Raji (cell line): ENCODE results near the gene EZR.
A peak's percentile ranks its signal among the peaks of the same experiment; 100 is the strongest.

Experiments
- POLR2A ChIP-seq: IDR thresholded peaks from 2 replicates; pipeline ENCODE4 v1.6.1; 2011; ENCODE audit warnings: low read depth, low read length, control low read depth; ENCODE audit not compliant: insufficient read depth

EZR gene

GRCh38 chr6:158831571-158831970 lies 12.4 kb upstream of the EZR start:
- no peak for TF ChIP-seq POLR2A

GRCh38 chr6:158830736-158831135 lies 11.6 kb upstream of the EZR start:
- no peak for TF ChIP-seq POLR2A

GRCh38 chr6:158828807-158829206 lies 9.6 kb upstream of the EZR start:
- no peak for TF ChIP-seq POLR2A

GRCh38 chr6:158826819-158827501 lies 7.8 kb upstream of the EZR start:
- no peak for TF ChIP-seq POLR2A

GRCh38 chr6:158825951-158826306 lies 6.8 kb upstream of the EZR start:
- TF ChIP-seq POLR2A: no peak

GRCh38 chr6:158825038-158825950 lies 6.1 kb upstream of the EZR start:
- no peak for TF ChIP-seq POLR2A

- no peak for TF ChIP-seq POLR2A
Observed at GRCh38 chr6:158819977-158820622, 932 bp upstream of the EZR start.

- TF ChIP-seq POLR2A: no peak
Observed at GRCh38 chr6:158818581-158819212, 471 bp downstream of the EZR start.

- TF ChIP-seq POLR2A: peak; percentile 87
Observed at GRCh38 chr6:158817728-158818580, 1.2 kb downstream of the EZR start.

- no peak for TF ChIP-seq POLR2A
Observed at GRCh38 chr6:158816803-158817727, 2.1 kb downstream of the EZR start.

- TF ChIP-seq POLR2A: 0 out of 2 replicates have a peak, but pooled peaks have one; percentile 30
Observed at GRCh38 chr6:158816329-158816728, 2.8 kb downstream of the EZR start.

GRCh38 chr6:158815907-158816306 lies 3.3 kb downstream of the EZR start:
- no peak for TF ChIP-seq POLR2A

GRCh38 chr6:158815379-158815724 lies 3.8 kb downstream of the EZR start:
- TF ChIP-seq POLR2A: no peak
